Transverse colon (tissue), 4 donors: ENCODE measurements around the gene ZNF672.

Experiments used
- EP300 ChIP-seq: sonication (generic); formaldehyde crosslinking; IDR thresholded peaks from one replicate; pipeline ENCODE4 v1.6.1; 2017; ENCODE audit warnings: antibody characterized with exemption, low read depth
- POLR2A ChIP-seq: fragments of 450-650 bp; IDR thresholded peaks from one replicate; pipeline ENCODE4 v1.6.1; 2016; ENCODE audit warnings: antibody characterized with exemption, mild to moderate bottlenecking, moderate library complexity
- POLR2AphosphoS5 ChIP-seq, 3 donors: sonication (generic); formaldehyde crosslinking; IDR thresholded peaks; one replicate each; pipeline ENCODE4 v1.6.1; 2016; ENCODE audit warnings: antibody characterized with exemption in 3 of 3
- TF ChIP-seq, protein P1 (sequence below), 5 experiments: fragments of 200-600 bp in 3 of 5; fragments of 450-650 bp in 2 of 5; sonication (generic) in 3 of 5; IDR thresholded peaks; 1 replicate in 2 of 5; 2 replicates in 3 of 5; pipeline ENCODE4 v1.5.1; 2016 to 2017; ENCODE audit warnings: antibody characterized with exemption in 5 of 5, inconsistent platforms in 3 of 5, mild to moderate bottlenecking in 2 of 5, moderate library complexity in 1 of 5

- TF ChIP-seq POLR2A = no peak
- TF ChIP-seq POLR2AphosphoS5 (IDR thresholded peaks at IDR 0.05) = no peak
- TF ChIP-seq, protein P1, sequence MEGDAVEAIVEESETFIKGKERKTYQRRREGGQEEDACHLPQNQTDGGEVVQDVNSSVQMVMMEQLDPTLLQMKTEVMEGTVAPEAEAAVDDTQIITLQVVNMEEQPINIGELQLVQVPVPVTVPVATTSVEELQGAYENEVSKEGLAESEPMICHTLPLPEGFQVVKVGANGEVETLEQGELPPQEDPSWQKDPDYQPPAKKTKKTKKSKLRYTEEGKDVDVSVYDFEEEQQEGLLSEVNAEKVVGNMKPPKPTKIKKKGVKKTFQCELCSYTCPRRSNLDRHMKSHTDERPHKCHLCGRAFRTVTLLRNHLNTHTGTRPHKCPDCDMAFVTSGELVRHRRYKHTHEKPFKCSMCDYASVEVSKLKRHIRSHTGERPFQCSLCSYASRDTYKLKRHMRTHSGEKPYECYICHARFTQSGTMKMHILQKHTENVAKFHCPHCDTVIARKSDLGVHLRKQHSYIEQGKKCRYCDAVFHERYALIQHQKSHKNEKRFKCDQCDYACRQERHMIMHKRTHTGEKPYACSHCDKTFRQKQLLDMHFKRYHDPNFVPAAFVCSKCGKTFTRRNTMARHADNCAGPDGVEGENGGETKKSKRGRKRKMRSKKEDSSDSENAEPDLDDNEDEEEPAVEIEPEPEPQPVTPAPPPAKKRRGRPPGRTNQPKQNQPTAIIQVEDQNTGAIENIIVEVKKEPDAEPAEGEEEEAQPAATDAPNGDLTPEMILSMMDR (IDR thresholded peaks at IDR 0.05) = no peak
- TF ChIP-seq EP300 = no peak
Measured at GRCh38 chr1:248847956-248848561, 10.0 kb downstream of the ZNF672 start.
